ENCODE measurements around the gene ZFP82.

The ZFP82 gene

GRCh38 chr19:36371886-36372285 is 46.6 kb downstream of the ZFP82 start:
- DNase-seq = no peak

GRCh38 chr19:36363845-36364244 is 54.6 kb downstream of the ZFP82 start:
- DNase-seq = no peak
